ENCODE data around the gene PPP3CA.

The PPP3CA gene

DNA sequence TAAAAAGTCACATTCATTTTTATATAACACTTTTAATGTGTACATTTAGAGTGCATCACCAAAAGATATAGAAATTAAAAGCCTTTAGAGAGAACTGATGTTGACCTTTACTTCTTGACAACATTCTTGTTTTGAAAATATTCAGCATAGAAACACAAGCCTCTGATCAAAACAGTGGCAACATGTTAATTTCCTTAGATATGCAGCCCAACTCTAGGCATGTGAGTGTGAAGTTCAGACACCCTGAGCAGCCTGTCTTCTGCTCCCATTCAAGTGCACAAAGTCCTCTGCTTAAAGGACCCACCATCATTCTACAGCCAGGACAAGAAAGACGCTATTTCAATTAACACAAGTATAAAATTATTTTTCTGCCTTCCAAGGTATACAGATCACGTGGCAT, 60.0 kb downstream of the PPP3CA start:
- DNase-seq: no peak

DNA sequence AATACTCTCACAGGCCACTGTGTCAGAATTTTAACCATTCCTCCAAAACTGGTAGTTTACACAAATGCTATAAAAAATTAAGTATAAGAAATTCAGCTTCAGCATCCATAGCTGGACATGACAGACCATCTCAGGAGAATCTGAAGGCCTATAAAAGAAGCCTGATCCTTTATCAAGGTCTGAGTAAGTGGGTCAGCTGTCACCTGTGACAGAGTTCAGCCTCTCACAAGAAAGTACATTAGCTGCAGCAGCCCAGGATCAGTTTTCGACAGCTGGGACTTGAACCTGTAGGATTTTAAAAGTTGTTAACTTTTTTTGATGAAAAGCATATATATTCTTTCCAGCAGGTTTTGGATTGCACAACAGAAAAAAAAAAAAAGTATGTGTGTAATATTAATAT, 60.7 kb downstream of the PPP3CA start:
- DNase-seq: no peak

DNA sequence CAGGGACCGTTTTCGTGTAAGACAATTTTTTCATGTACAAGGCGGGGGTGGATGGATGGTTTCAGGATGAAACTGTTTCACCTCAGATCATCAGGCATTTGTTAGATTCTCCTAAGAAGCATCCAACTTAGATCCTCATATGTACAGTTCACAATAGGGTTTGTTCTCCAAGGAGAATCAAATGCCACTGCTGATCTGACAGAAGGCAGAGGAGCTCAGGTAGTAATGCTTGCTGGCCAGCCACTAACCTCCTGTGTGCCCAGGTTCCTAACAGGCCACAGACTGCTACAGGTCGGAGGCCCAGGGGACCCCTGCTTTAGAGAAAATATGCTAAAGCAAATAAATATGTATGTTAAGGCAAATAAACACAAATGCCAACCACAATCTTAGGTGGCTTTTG, 61.3 kb downstream of the PPP3CA start:
- DNase-seq: no peak

DNA sequence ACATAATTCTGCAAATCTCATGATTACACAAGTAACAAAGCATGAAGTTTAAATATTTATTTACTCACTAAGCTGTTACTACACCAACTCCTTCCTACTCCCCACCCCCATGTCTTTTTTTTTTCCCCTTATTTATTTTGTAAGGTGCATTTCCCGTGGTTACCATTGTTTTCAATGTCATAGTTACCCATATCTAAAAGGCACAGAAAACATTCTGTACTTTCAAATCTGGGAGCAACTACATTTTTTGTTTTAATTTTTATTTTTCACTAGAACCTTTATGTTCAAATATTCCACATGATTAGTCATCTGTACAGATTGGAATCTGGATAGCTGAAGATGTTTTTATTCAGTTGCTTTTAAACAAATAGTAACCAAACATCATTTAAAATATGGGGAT, 62.8 kb downstream of the PPP3CA start:
- peak; percentile 30 for DNase-seq

DNA sequence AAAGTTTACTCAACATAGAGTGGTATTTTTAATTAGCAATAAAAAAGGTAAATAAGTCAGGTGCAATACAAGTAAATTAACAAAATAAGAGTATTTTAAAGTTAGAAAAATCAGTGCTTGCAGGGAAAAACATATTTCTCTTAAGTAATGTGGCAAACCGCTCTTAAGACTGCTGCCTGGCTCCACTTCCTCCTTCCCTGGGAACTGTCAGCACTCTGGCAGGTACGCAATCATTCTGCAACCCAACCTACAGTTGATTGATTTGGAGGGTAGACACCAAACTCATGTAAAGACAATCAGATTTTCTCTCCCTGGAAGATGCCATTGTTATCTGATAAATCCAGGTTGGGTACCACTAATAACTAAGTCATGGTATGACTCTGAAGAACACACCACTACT, 63.9 kb downstream of the PPP3CA start:
- DNase-seq: no peak

DNA sequence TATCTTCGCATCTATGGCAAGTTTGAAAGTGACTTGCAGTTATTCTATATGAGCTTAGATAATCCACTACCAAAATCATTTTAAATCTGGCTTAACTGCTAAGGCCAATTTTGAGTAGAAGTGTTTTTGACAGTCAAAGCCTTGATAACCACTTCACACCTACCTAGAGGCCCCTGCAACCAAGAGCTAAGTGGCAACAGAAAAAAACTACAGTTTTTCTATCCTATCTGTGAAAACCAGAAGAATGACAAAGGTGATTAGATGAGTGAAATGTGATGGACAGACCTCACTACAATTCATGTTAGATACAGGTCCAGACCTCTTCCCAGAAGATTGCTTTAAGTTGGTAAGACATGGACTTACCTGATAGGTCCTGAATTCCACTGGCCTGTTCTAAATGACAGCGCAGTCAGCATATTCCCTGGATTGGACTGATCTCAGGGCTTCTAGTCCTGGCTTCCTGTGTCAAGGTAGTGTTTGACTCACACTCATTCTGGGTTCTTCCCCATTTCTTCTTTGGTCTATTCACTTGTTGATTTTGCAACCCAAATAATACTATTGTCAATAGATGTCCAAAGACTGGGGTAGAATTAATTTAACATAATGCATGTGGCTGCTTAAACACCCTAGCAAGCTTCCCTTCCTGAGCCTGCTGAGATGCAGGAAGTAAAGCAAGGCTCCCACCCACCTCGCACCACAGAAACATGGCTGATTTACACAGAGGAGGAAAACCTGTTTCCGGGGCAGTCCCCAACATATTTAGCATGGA, 65.1 kb downstream of the PPP3CA start:
- no peak for DNase-seq

DNA sequence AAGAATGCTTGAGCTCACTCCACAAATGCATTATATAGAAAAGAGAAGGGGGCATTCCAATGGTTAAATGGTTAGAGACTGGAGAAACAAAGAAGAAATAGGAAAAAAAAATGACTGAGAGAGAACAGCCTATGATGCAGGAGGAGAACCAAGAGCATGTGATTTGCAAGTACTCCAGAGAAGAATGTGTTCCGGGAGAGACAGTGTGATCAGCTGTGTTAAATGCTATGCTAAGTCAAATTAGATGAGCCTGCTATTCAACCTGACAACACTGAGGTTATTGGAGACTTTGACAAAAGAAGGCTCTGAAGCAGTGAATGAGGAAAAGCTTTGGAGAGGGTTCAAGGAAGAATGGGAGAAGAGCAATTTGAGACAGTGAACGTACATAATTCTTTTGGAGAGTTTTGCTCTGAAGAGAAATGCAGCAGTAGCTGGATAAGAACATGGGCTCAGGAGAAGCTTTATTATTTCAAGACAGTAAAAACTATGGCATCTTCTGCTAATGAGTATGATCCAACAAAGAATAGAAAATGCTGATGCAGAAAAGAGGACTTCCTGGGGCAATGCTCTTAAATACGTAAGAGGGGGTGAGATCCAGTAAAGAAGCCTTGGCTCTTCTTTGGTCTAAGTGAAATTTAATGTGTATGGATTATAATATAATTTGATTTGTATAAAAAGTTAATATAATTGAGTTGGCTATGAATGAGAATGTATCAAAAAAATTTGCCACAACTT, 66.3 kb downstream of the PPP3CA start:
- DNase-seq: no peak

DNA sequence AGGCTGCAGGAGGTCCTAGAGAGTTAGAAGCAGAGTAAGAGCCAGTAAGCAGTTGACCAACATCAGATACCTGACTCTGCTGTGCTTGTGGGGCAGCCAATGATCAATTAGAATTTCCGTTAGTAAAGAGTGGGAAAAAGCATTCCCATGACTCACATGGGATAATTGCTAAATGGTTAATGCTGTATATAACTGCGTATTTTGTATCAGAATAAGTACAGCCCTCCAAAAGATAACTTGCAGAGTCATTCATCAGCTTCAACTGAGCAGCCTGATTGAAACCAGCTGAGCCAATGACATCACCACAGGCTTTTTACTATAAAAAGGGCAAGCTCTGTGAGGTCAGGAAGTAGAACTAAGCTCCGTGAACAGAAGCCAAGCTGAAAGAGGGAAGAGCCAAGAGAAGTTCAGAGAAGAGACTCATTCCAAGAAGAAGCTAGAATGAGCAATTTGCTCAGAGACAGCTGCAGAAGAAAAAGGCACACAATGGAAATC, 67.9 kb downstream of the PPP3CA start:
- DNase-seq: peak; percentile 96

DNA sequence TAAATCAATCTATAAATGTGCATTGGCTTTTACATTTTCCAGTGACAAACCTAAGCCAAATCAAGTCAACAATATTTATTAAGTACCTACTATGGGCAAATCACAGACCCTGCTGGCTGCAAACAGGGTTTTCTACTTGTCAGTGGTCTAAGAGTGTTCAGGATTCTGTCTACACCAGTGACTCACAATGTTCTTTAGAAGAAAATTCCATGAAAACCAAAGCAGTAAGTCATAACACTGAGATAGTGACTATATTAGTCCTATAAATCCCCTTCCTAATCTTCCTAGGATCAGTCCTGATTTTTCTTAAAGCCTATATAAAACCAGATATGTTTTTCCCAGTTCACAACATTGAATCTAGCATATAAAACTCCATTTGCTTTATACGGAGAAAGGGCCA, 69.7 kb downstream of the PPP3CA start:
- peak; percentile 85 for DNase-seq

DNA sequence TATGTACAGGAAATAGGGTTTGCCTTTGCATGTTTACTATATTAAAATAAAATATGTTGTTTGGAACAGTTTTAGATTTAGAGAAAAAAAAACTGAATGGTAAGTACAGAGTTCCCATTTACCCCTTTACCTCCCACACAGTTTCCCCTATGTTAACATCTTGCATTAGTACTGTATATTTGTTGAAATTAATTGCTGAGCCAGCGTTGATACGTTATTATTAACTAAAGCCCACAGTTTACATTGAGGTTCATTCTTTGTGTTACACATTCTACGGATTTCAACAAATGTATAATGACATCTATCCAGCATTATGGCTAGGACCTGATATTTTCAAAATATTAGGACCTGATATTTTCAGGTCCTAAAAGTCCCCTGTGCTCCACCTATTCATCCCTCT, 70.7 kb downstream of the PPP3CA start:
- no peak for DNase-seq

DNA sequence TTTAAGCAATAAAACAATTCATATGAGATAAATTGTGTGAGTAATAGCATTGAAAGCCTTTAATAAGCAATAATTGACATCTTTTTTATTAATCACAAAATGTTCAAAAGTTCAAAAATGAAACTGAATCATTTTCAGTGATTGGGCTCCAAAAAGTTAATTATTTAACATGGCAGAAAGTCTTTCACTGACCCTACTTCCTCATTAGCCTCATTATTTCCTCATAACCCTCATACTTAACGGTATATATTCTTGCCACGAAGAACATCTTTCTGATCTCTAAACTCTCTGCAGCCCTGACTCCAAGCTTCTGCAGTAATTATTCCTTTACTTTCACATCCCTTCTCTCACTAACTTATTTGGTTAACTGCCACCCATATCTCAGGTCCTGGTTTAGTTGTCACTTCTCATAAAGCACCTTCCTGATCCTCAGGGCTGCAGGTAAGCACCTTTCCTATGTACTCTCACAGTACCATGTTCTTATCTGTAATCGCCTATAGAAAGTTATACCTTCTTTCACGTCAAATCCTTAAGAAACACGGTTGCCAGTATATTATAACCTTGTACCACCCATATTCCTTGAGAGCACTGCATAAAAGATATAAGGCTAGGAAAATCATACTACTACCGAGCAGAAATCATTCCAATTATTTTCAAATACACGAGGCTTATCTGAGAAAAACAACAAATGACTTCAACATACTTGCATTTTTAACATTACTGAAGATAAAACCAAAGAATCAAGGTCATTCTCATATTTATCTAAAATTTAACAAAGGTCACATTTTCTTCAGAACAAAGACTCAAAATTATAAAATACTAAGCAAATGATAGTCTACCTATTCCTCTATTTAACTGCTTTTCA, 72.2 kb downstream of the PPP3CA start:
- DNase-seq: peak; percentile 20

DNA sequence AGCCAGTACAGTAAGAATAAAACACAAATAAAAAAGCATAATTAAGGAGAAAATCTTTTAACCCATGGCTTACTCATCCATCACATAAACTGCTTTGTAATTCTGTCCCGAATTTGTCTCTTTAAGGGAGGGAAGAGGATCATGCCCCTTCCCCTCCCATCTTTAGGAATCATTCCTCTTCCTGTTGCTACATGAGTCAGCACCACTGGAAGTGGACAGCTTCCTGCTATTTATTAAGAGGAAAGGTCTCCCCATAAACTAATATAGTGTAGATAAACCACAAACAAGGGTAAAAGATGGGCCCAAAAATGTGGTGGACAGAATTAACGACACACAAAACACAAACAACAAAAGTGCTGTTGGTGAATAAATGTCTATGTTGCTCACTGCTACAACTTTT, 75.8 kb downstream of the PPP3CA start:
- DNase-seq: peak; percentile 18

DNA sequence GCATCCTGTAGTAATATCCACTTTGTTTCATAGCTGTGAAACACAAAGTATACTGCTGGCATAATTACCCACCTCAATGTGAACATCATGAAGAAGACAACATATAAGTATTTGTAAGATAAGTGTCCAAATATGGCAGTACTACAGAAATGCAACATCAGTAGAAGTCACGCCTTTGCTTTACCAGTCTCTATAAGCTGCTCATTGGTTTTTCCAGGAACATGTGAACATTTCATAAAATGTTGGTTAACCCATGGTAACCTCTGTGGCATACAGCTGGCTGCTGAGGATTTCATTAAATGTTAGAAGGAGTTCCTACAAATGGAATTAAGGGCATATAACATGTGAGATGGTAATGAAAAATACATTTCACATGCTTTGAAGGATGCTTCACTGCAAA, 77.6 kb downstream of the PPP3CA start:
- no peak for DNase-seq

DNA sequence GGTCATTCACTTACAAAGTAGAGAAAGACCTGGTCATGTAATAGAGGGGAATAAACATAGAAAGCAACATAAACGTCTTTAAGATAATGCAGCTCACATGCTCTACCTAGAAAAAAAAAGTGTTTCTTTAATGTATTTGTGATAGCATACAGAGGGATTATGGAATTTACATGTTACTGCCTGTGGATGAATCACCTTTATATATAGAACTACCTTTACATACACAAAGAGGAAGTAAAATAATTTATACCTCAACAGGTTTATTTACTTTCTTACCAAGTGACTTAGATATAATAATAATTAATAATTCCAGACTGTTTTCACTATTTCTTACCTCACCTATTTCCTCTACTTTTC, 81.5 kb downstream of the PPP3CA start:
- no peak for DNase-seq

DNA sequence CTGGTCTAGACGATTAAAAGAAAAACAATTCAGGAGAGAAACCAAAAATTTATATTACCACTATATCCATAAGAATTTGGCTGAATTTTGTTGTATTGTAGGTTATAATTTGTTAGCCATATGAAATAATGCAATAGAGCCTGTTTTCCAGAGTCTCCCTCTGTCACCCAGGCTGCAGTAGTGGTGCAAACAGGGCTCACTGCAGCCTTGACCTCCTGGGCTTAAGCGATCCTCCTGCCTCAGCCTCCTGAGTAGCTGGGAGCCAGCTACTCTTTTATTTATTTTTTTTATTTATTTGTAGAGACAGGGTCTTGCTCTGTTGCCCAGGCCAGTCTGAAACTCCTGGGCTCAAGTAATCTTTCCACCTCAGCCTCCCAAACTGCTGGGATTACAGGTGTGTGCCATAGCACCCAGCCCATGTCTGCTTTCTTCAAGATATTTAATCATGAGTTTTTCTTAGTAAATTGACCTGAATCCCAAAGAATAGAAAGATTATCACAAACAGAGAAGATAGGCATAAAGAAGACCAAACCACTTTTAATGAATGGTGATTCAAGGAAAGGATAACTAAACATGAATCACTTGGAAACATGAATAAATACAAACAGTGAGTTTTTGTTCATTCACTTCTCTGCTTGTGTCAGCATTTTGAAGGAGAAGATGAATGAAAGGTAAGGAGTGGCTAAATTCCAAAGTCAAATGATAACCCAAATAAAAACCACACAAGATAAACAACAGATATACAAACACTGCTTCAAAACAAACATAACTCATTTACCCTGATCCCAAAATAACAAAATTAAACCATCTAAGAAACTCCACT, 82.1 kb downstream of the PPP3CA start:
- no peak for DNase-seq

DNA sequence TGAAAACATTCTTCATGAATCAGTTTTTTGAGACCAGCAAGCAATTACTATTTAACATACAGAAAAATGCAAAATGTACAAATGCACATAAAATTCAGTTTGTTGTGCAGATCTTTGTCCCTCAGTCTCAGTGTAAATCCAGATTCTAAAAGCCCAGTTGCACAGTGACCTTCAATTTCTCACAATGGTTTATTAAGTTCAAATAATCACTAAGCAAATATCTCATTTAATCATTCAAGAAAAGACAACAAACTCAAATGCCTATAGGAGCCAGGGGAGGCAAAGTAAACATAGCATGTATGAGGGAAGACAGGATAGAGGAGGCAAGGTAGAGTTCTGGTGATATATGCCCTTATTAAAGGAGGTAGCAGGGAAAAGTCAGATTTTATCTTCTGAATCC, 82.8 kb downstream of the PPP3CA start:
- peak; percentile 32 for DNase-seq

DNA sequence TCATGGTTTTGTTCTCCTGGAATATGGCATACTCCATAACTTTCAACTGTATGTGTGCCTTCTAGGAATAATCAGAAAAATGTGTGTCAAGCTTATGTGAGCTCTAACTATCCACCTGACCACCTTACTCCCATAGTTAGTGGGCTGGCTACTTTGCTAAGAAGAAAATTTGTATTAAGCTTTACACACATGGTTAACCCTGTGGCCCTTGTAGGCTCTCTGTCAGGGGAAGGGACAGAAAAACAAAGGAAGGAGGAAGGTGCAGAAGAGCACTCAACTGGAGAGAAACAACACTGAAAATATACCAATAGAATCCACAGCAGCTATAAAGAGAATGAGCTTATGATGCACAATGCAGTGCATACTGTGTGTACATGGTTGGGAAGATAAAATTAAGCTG, 84.6 kb downstream of the PPP3CA start:
- DNase-seq: no peak

DNA sequence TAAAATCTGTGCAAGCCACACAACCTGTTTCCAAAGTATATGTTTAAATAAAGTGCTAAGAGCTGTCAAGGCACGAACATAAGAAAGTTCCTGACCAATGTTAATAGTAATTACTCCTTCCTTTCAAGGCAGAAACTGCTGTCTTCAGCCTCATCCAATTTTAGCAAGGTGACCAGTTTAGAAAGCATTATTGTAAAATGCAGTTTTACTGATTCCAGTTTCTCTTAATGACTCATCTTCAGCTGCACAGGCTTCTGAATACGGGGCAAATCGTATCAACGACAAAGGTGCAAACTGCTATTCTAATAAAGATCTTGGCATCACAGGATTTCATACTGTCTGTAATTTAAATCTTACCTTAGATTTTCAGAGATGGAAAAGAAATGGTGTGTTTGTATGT, 87.5 kb downstream of the PPP3CA start:
- no peak for DNase-seq

DNA sequence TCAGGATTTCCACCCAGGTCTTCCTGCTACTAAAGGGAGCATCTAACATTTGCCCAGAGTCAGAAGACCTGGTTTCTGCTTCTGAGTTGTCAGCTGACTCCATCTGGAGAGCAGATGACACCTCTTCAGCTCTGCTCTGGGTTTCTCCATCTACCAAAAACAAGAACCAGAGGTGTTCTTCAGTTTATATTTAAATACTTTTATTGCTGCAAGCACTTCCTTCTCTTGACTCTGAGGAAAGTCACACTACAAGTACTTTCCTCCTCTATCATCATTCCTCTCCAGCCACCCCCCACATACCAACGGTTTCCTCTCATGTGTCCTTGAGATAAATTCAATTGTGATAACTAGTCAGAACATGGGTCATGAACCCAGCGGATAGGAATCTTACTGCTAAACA, 88.4 kb downstream of the PPP3CA start:
- peak; percentile 32 for DNase-seq

DNA sequence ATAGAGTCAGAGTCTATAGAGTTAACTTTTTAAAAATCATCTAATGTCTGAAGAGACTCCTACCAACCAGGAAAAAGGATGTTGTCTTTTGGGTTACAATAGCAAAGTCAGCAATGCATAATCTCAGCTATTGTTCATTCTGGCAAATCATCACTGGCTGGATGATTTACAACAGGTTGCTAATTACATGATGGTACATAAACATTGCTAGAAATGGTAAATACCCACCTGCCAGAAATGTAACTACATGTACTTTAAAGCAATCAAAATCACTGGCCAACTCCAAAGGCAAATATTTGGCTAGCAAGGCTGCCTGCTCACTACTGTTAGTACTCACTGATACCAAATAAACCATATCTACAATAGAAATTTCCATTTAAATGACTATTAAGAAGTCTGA, 91.1 kb downstream of the PPP3CA start:
- no peak for DNase-seq

DNA sequence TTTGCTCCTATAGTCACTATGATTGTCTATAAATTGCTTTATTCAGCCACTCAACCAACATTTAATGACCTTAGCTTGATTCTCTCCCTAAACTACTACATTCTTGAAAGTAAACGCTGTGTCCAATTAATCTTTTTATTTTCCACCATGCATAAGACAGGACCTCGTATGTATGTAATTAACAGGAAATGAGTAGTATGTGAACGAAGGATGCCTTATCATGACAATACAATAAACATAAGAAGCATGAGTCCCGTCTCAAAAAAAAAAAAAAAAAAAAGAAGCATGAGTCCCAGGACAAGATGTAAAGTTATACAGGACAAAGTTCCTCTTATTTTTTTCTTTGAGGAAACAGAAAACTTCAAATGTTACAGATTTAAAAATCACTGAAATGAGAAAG, 92.5 kb downstream of the PPP3CA start:
- no peak for DNase-seq

DNA sequence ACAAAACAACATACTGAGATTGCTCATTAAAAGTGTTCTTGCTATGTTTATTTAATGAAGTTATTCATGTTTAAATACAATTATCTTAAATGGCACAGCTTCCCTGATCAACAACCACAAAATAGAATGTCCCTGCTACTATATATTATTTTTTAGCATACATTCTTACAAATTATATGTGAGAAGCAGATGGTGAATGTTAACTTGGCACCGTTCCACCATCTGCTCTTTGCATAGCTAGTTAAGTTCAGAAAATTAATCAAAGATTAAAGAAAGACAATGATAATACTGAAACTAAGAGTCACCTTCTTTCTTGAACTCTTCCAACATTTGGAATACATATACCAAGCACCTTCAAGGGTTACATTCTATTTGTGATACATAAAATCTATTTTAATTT, 94.2 kb downstream of the PPP3CA start:
- DNase-seq: no peak

Measured in fibroblast of skin of back (primary cell).